Measurements from ENCODE around the gene AK8. TPM values are rescaled to one million over a fixed set of nuclear protein-coding genes. Genes with fewer than 3 reads are reported as not detected.

The AK8 gene
- total and polyA plus RNA-seq, 2 of the 4 experiments (the other 2 are of a cell fraction) = under 0.01 to 0.09 TPM

DNA sequence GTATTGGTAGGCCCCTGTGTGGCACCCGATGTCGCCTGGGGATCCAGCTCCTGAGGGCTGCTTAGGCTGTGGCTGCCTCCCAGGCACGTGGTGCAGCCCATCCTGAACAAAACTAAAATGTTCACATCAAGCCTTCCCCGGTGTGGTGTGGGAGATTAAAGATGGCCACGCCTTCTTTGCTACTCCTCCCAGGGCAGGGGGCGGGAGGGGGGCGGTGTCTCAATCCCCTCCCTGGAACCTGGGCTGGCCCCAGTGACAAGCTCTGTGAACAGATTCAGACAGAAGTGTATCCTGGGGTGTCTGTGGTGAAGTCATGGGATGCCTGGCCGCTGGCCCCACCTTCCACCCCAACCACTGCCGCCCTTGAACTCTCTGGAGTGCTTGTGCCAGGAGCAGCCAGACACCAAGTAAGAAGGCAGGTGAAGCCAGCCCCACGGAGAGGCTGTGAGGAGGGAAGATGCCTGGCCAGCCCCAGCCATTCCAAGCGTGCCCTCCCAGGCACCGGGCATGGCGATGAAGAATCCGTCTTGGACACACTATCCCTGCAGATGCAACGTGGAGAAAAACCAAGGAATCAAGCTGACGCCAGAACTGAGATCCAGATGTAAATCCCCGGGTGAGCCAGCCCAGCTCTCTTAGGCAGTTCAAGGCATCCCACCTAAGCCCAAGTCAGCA is 75.8 kb downstream of the AK8 start:
- H4K91ac ChIP-seq (ENCODE audit: insufficient read depth, low read depth, low read length) = no peak overlapping the region
- WGBS, 2 experiments (ENCODE audit: extremely low coverage in 2 of 2, insufficient read length in 1 of 2) = 63% methylated on average over 5 of the region's 17 CpGs; no CpG with 5 or more reads in 1 of the 2 experiments
- no peaks in the 10 kb centered on the region for H3K9me1 ChIP-seq (ENCODE audit: insufficient read depth, low read length)
- no peaks in the 10 kb centered on the region for H3K9me3 ChIP-seq (ENCODE audit: control insufficient read depth, insufficient read depth, low read length)
- H3K56ac ChIP-seq (ENCODE audit: extremely low read depth, insufficient read depth, low read length) = no peak overlapping the region
- H3K18ac ChIP-seq (ENCODE audit: low read depth, low read length) = no peak overlapping the region
- H3K4me3 ChIP-seq (ENCODE audit: insufficient read depth, low read depth, low read length) = no peak overlapping the region
- H2AK5ac ChIP-seq (ENCODE audit: low read depth, low read length) = no peak overlapping the region
- peaks cover 56% of the 10 kb centered on the region for H3K27me3 ChIP-seq (ENCODE audit: control insufficient read depth, insufficient read depth, low read length)
- no peak overlapping the region for H3K9ac ChIP-seq (ENCODE audit: low read depth, low read length)
- H4K20me1 ChIP-seq (ENCODE audit: insufficient read depth, low read length) = no peaks in the 10 kb centered on the region
- H2AFZ ChIP-seq (replicated peaks; ENCODE audit: low read length, poor library complexity) = no peak overlapping the region
- H2AK9ac ChIP-seq (replicated peaks; ENCODE audit: low read depth, low read length, poor library complexity) = no peak overlapping the region
- intact Hi-C loops (cut with micrococcal nuclease) = loop anchor here (5.0 kb wide), 1 partner anchor 100 kb away; no protein-coding TSS in a partner anchor
- H2BK5ac ChIP-seq (ENCODE audit: low read depth, low read length, poor library complexity, severe bottlenecking) = no peak overlapping the region
- in situ Hi-C loops (cut with MboI; ENCODE audit: low sequenced_read_pairs) = no loop called here
- H2BK15ac ChIP-seq (ENCODE audit: low read depth, low read length) = no peak overlapping the region
- H3K4ac ChIP-seq (ENCODE audit: low read depth, low read length) = no peak overlapping the region
- no peaks in the 10 kb centered on the region for H3K79me1 ChIP-seq (ENCODE audit: low read depth in 1 of 2, low read length in 2 of 2)
- H3K23ac ChIP-seq (ENCODE audit: low read depth, low read length) = no peak overlapping the region
- POLR2A ChIA-PET (ENCODE audit: unreplicated experiment) = no interaction called here
- no peak overlapping the region for H2BK120ac ChIP-seq (ENCODE audit: low read depth, low read length)
- no peak overlapping the region for H4K8ac ChIP-seq (ENCODE audit: low read depth in 2 of 2, low read length in 2 of 2)
- H3K36me3 ChIP-seq (ENCODE audit: control insufficient read depth, insufficient read depth, low read length) = no peaks in the 10 kb centered on the region
- no peaks in the 10 kb centered on the region for H3K4me1 ChIP-seq (ENCODE audit: control insufficient read depth, insufficient read depth, low read length)
- DNase-seq = no peak
- CTCF ChIA-PET = no interaction called here
- no peak overlapping the region for H3K27ac ChIP-seq (ENCODE audit: insufficient read depth, low read length)
- ATAC-seq (ENCODE audit: low read depth) = no peak
- no peak overlapping the region for H3K4me2 ChIP-seq (ENCODE audit: low read depth, low read length)
- no peak overlapping the region for H3K14ac ChIP-seq (replicated peaks; ENCODE audit: low read depth, low read length)
- BruUV-seq (replicated peaks) = no TSS peak
- no peak overlapping the region for H4K5ac ChIP-seq (ENCODE audit: low read depth, low read length)
- TF ChIP-seq RFX5 (IDR thresholded peaks at IDR 0.05; ENCODE audit: low read depth, low read length) (no peak), CEBPB (IDR thresholded peaks at IDR 0.05; ENCODE audit: low read depth, low read length) (no peak), SMC3 (IDR thresholded peaks at IDR 0.05; ENCODE audit: low read depth, low read length) (no peak)
- TF ChIP-seq, protein P1, sequence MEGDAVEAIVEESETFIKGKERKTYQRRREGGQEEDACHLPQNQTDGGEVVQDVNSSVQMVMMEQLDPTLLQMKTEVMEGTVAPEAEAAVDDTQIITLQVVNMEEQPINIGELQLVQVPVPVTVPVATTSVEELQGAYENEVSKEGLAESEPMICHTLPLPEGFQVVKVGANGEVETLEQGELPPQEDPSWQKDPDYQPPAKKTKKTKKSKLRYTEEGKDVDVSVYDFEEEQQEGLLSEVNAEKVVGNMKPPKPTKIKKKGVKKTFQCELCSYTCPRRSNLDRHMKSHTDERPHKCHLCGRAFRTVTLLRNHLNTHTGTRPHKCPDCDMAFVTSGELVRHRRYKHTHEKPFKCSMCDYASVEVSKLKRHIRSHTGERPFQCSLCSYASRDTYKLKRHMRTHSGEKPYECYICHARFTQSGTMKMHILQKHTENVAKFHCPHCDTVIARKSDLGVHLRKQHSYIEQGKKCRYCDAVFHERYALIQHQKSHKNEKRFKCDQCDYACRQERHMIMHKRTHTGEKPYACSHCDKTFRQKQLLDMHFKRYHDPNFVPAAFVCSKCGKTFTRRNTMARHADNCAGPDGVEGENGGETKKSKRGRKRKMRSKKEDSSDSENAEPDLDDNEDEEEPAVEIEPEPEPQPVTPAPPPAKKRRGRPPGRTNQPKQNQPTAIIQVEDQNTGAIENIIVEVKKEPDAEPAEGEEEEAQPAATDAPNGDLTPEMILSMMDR (conservative IDR thresholded peaks at IDR 0.05; ENCODE audit: low read depth, low read length) = no peak
- dilution Hi-C loops (cut with HindIII; ENCODE audit: low sequenced_read_pairs, unreplicated experiment) = no loop called here
- H2BK20ac ChIP-seq (ENCODE audit: low read depth, low read length) = no peak overlapping the region

Measured in IMR-90 (cell line).